CD14-positive monocyte (primary cell): Measurements from ENCODE around the gene ZNF467. TPM values are rescaled to one million over a fixed set of nuclear protein-coding genes. Genes with fewer than 3 reads are reported as not detected.

ENCODE experiments used
- DNase-seq, 3 donors: peaks; one replicate each; pipeline ENCODE4 v3.0.0-alpha.2; 2011 to 2022
- H2AFZ ChIP-seq: 2 replicates; pipeline ENCODE4 v1.6.0; 2012; ENCODE audit warnings: mild to moderate bottlenecking, low read depth, low read length, inconsistent platforms; ENCODE audit not compliant: insufficient read depth, poor library complexity, severe bottlenecking
- H3K27ac ChIP-seq, 2 donors: 1 replicate in 1 of 2; 2 replicates in 1 of 2; pipeline ENCODE4 v1.5.1; 2012 to 2013; ENCODE audit warnings: low read length in 2 of 2, control low read depth in 1 of 2, inconsistent platforms in 1 of 2, low read depth in 1 of 2, mild to moderate bottlenecking in 1 of 2
- H3K27me3 ChIP-seq, 2 donors: one replicate each; pipeline versions ENCODE4 v1.6.0 to v1.6.1; 2011 to 2013; ENCODE audit warnings: low read length in 2 of 2; ENCODE audit not compliant: control insufficient read depth in 2 of 2, insufficient read depth in 2 of 2
- H3K36me3 ChIP-seq, 2 donors: replicated peaks in 1 of 2; 1 replicate in 1 of 2; 2 replicates in 1 of 2; pipeline versions ENCODE4 v1.5.1 to v1.6.1; 2012 to 2013; ENCODE audit warnings: low read length in 2 of 2, control low read depth in 1 of 2, inconsistent platforms in 1 of 2, mild to moderate bottlenecking in 1 of 2; ENCODE audit not compliant: insufficient read depth in 2 of 2, control insufficient read depth in 1 of 2
- H3K4me1 ChIP-seq, 2 donors: 1 replicate in 1 of 2; 2 replicates in 1 of 2; pipeline versions ENCODE4 v1.5.1 to v1.6.1; 2012 to 2013; ENCODE audit warnings: low read length in 2 of 2, control low read depth in 1 of 2, inconsistent platforms in 1 of 2, mild to moderate bottlenecking in 1 of 2, moderate library complexity in 1 of 2; ENCODE audit not compliant: insufficient read depth in 2 of 2, control insufficient read depth in 1 of 2
- H3K4me2 ChIP-seq: replicated peaks from 2 replicates; pipeline ENCODE3; 2012; ENCODE audit warnings: low read length, moderate library complexity, mild to moderate bottlenecking; ENCODE audit not compliant: poor library complexity, severe bottlenecking; ENCODE audit errors: extremely low read depth
- H3K4me3 ChIP-seq, 3 experiments: fragments of 200-600 bp in 1 of 3; sonication (generic) in 1 of 3; replicated peaks in 1 of 3; 1 replicate in 2 of 3; 2 replicates in 1 of 3; pipeline ENCODE4 v1.5.1; 2011 to 2013; ENCODE audit warnings: low read length in 3 of 3, mild to moderate bottlenecking in 3 of 3, control low read depth in 2 of 3, low read depth in 2 of 3, inconsistent platforms in 1 of 3, moderate library complexity in 1 of 3
- H3K79me2 ChIP-seq: 2 replicates; pipeline ENCODE4 v1.6.0; 2012; ENCODE audit warnings: mild to moderate bottlenecking, control low read depth, inconsistent platforms, low read length, moderate library complexity; ENCODE audit not compliant: insufficient read depth
- H3K9ac ChIP-seq: 2 replicates; pipeline ENCODE4 v1.6.0; 2017; ENCODE audit warnings: low read length, mild to moderate bottlenecking; ENCODE audit not compliant: insufficient read depth, poor library complexity, severe bottlenecking
- H3K9me3 ChIP-seq, 2 donors: replicated peaks in 1 of 2; 1 replicate in 1 of 2; 2 replicates in 1 of 2; pipeline versions ENCODE4 v1.5.1 to v1.6.1; 2012 to 2013; ENCODE audit warnings: low read length in 2 of 2, control low read depth in 1 of 2; ENCODE audit not compliant: control insufficient read depth in 1 of 2, insufficient read depth in 1 of 2
- H4K20me1 ChIP-seq: 2 replicates; pipeline ENCODE4 v1.6.0; 2012; ENCODE audit warnings: mild to moderate bottlenecking, low read length, control low read depth, moderate library complexity; ENCODE audit not compliant: insufficient read depth
- H3K27ac Mint-ChIP-seq, 7 donors: one replicate each; pipeline ENCODE4 v1.8.0; 2020; ENCODE audit warnings: mild to moderate bottlenecking in 7 of 7, mixed read lengths in 7 of 7, moderate library complexity in 6 of 7, inconsistent platforms in 2 of 7
- H3K27me3 Mint-ChIP-seq, 3 donors: one replicate each; pipeline ENCODE4 v1.8.0; 2021 to 2022; ENCODE audit warnings: low read depth in 3 of 3, mild to moderate bottlenecking in 3 of 3, mixed read lengths in 3 of 3, moderate library complexity in 3 of 3, inconsistent platforms in 1 of 3
- H3K36me3 Mint-ChIP-seq, 2 donors: one replicate each; pipeline ENCODE4 v1.8.0; 2020; ENCODE audit warnings: mixed read lengths in 2 of 2, inconsistent platforms in 1 of 2, mild to moderate bottlenecking in 1 of 2
- H3K4me1 Mint-ChIP-seq: one replicate; pipeline ENCODE4 v1.8.0; 2020; ENCODE audit warnings: mild to moderate bottlenecking, mixed read lengths
- H3K4me3 Mint-ChIP-seq, 2 donors: one replicate each; pipeline ENCODE4 v1.8.0; 2020; ENCODE audit warnings: mild to moderate bottlenecking in 2 of 2, mixed read lengths in 2 of 2, moderate library complexity in 1 of 2
- H3K9me3 Mint-ChIP-seq, 7 donors: one replicate each; pipeline ENCODE4 v1.8.0; 2020 to 2022; ENCODE audit warnings: mixed read lengths in 7 of 7, mild to moderate bottlenecking in 6 of 7, moderate library complexity in 6 of 7, inconsistent platforms in 2 of 7
- WGBS: methylation state at CpG from one replicate; pipeline ENCODE4 v1.1.5; 2013; ENCODE audit warnings: missing lambda C conversion rate; ENCODE audit not compliant: insufficient coverage; 5-methylcytosine and 5-hydroxymethylcytosine counted together
- intact Hi-C, 2 donors: fragments of 100-400 bp; cut with micrococcal nuclease; formaldehyde crosslinking; loops; one replicate each; pipeline versions ENCODE4 v1.15.0 to v1.15.1; 2023
- polyA plus RNA-seq, 3 donors: library from polyadenylated mRNA; depleted of rRNA in 1 of 3; unstranded in 2 of 3; stranded (reverse) in 1 of 3; fragments of 300-500 nt in 2 of 3; fragments of >200 nt in 1 of 3; fragmentation: Illumina TruSeq in 2 of 3; gene quantifications; 1 replicate in 2 of 3; 2 replicates in 1 of 3; pipeline ENCODE4 v1.2.3, GENCODE V29; 2012 to 2021
- TF ChIP-seq, protein P1 (sequence below): fragments of 200-600 bp; IDR thresholded peaks from one replicate; pipeline ENCODE4 v1.8.0; 2022; ENCODE audit warnings: antibody characterized with exemption, mild to moderate bottlenecking

The ZNF467 gene
- polyA plus RNA-seq, 3 donors: 43.4 to 100 (median 52.8) TPM

GRCh38 chr7:149793261-149793660 lies 19.9 kb upstream of the ZNF467 start:
- H3K27me3 Mint-ChIP-seq: peaks cover 25 to 45% (median 38%) of the 10 kb centered on the region in 3 donors
- intact Hi-C loops: loop anchor here in 1 of 2 donors (5.0 kb wide), 1 partner anchor 131 kb away; no protein-coding TSS in a partner anchor

DNA sequence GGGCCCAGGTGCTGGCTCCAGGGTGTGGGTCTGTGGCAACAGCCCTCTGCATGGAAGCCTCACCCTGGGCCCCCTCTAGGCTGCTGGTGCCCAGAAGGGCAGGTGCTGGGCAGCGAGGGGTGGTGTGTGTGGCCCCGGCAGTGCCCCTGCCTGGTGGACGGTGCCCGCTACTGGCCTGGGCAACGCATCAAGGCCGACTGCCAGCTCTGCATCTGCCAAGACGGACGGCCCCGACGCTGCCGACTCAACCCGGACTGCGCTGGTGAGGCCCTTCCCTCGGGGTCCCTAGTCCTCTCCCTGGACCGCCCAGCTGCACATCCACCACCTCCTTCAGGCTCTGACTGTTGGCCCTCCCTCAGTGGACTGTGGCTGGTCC lies 18.8 kb upstream of the ZNF467 start:
- peaks cover 0 to 2% (median 0%) of the 10 kb centered on the region in 7 donors for H3K9me3 Mint-ChIP-seq
- no peak overlapping the region for H3K4me3 Mint-ChIP-seq
- no peak overlapping the region for H3K9ac ChIP-seq
- H3K9me3 ChIP-seq: no peaks in the 10 kb centered on the region
- peaks cover 25 to 55% (median 48%) of the 10 kb centered on the region in 3 donors for H3K27me3 Mint-ChIP-seq
- H3K27me3 ChIP-seq: peaks cover 3 to 37% of the 10 kb centered on the region in 2 donors
- 98% methylated on average over 15 of the region's 15 CpGs for WGBS
- no peak overlapping the region for H3K4me3 ChIP-seq
- H3K36me3 ChIP-seq: no peaks in the 10 kb centered on the region
- intact Hi-C loops: loop anchor here in 1 of 2 donors (5.0 kb wide), 1 partner anchor 130 kb away; no protein-coding TSS in a partner anchor
- no peak overlapping the region for H3K27ac Mint-ChIP-seq
- H3K4me1 ChIP-seq: peaks cover 12 to 17% of the 10 kb centered on the region in 2 donors
- no peaks in the 10 kb centered on the region for H4K20me1 ChIP-seq
- no peak for DNase-seq
- H3K27ac ChIP-seq: no peak overlapping the region
- no peaks in the 10 kb centered on the region for H3K79me2 ChIP-seq
- no peaks in the 10 kb centered on the region for H3K36me3 Mint-ChIP-seq
- H3K4me1 Mint-ChIP-seq: peaks cover 8% of the 10 kb centered on the region
- TF ChIP-seq, protein P1, sequence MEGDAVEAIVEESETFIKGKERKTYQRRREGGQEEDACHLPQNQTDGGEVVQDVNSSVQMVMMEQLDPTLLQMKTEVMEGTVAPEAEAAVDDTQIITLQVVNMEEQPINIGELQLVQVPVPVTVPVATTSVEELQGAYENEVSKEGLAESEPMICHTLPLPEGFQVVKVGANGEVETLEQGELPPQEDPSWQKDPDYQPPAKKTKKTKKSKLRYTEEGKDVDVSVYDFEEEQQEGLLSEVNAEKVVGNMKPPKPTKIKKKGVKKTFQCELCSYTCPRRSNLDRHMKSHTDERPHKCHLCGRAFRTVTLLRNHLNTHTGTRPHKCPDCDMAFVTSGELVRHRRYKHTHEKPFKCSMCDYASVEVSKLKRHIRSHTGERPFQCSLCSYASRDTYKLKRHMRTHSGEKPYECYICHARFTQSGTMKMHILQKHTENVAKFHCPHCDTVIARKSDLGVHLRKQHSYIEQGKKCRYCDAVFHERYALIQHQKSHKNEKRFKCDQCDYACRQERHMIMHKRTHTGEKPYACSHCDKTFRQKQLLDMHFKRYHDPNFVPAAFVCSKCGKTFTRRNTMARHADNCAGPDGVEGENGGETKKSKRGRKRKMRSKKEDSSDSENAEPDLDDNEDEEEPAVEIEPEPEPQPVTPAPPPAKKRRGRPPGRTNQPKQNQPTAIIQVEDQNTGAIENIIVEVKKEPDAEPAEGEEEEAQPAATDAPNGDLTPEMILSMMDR: no peak
- H3K4me2 ChIP-seq: no peak overlapping the region
- no peak overlapping the region for H2AFZ ChIP-seq

More at GRCh38 chr7:149793261-149793660, 19.9 kb upstream of the ZNF467 start:
- Mint-ChIP-seq H3K4me1 (peaks cover 4% of the 10 kb centered on the region), H3K36me3 (no peaks in the 10 kb centered on the region), H3K4me3 (no peak overlapping the region), H3K27ac (no peak overlapping the region), H3K9me3 (peaks cover 0 to 2% (median 0%) of the 10 kb centered on the region in 7 donors)
- 89% methylated on average over 10 of the region's 10 CpGs for WGBS
- Histone ChIP-seq H3K27ac (no peak overlapping the region), H3K79me2 (no peaks in the 10 kb centered on the region), H2AFZ (no peak overlapping the region), H3K36me3 (no peaks in the 10 kb centered on the region), H3K9me3 (no peaks in the 10 kb centered on the region), H3K4me1 (peaks cover 3 to 9% of the 10 kb centered on the region in 2 donors), H3K4me2 (no peak overlapping the region), H3K9ac (no peak overlapping the region), H3K27me3 (peaks cover 3 to 28% of the 10 kb centered on the region in 2 donors), H3K4me3 (no peak overlapping the region), H4K20me1 (no peaks in the 10 kb centered on the region)
- TF ChIP-seq, protein P1: no peak
- no peak for DNase-seq
